IMR-90 (cell line): Measurements from ENCODE around the gene PBX4. TPM values are rescaled to one million over a fixed set of nuclear protein-coding genes. Genes with fewer than 3 reads are reported as not detected.

Source experiments
- ATAC-seq: fragments of 200-7000 bp; cut with Tn5 transposase; 2 replicates; pipeline ENCODE4 v1.9.1; 2020; ENCODE audit warnings: low read depth, mild to moderate bottlenecking, moderate library complexity
- BruUV-seq: library from RNA; stranded (reverse); fragments of 400-500 nt; replicated peaks from 2 replicates; lab custom pipeline; 2021; lab: Mats Ljungman, UMichigan
- CTCF ChIA-PET: fragments of 300-600 bp; formaldehyde crosslinking; extraction: SDS; loops from one replicate; lab custom pipeline; 2021; ENCODE audit warnings: antibody characterized with exemption; lab: Yijun Ruan, JAX
- POLR2A ChIA-PET: fragments of 300-600 bp; sonication (Branson Sonifier 250); formaldehyde crosslinking; loops from one replicate; lab custom pipeline; 2022; ENCODE audit warnings: antibody characterized with exemption; ENCODE audit not compliant: unreplicated experiment; lab: Charles Lee
- DNase-seq: peaks from one replicate; pipeline ENCODE4 v3.0.0; 2013
- H2AFZ ChIP-seq: replicated peaks from 2 replicates; pipeline ENCODE3; 2013; ENCODE audit warnings: low read length, mild to moderate bottlenecking; ENCODE audit not compliant: poor library complexity
- H2AK5ac ChIP-seq: 2 replicates; pipeline ENCODE4 v1.6.1; 2013; ENCODE audit warnings: low read depth, low read length, inconsistent platforms
- H2AK9ac ChIP-seq: replicated peaks from 2 replicates; pipeline ENCODE3; 2013; ENCODE audit warnings: mild to moderate bottlenecking, low read depth, low read length, moderate library complexity; ENCODE audit not compliant: poor library complexity
- H2BK120ac ChIP-seq: 2 replicates; pipeline ENCODE4 v1.6.1; 2013; ENCODE audit warnings: low read depth, low read length, inconsistent platforms
- H2BK15ac ChIP-seq: 3 replicates; pipeline ENCODE4 v1.6.1; 2013; ENCODE audit warnings: low read depth, low read length, inconsistent platforms
- H2BK20ac ChIP-seq: 2 replicates; pipeline ENCODE4 v1.6.1; 2013; ENCODE audit warnings: low read depth, mild to moderate bottlenecking, inconsistent platforms, low read length, moderate library complexity
- H2BK5ac ChIP-seq: 2 replicates; pipeline ENCODE4 v1.6.1; 2013; ENCODE audit warnings: mild to moderate bottlenecking, low read depth, low read length, inconsistent platforms; ENCODE audit not compliant: poor library complexity, severe bottlenecking
- H3K14ac ChIP-seq: replicated peaks from 2 replicates; pipeline ENCODE4 v1.6.1; 2013; ENCODE audit warnings: low read depth, low read length, inconsistent platforms
- H3K18ac ChIP-seq: 2 replicates; pipeline ENCODE4 v1.6.1; 2013; ENCODE audit warnings: low read depth, low read length, control low read depth
- H3K23ac ChIP-seq: 2 replicates; pipeline ENCODE4 v1.6.1; 2013; ENCODE audit warnings: low read depth, low read length, inconsistent platforms
- H3K27ac ChIP-seq: 2 replicates; pipeline ENCODE4 v1.5.1; 2013; ENCODE audit warnings: mild to moderate bottlenecking, control low read depth, low read length; ENCODE audit not compliant: insufficient read depth
- H3K27me3 ChIP-seq: 2 replicates; pipeline ENCODE4 v1.6.1; 2013; ENCODE audit warnings: low read length; ENCODE audit not compliant: control insufficient read depth, insufficient read depth
- H3K36me3 ChIP-seq: 2 replicates; pipeline ENCODE4 v1.6.1; 2013; ENCODE audit warnings: low read length, mixed read lengths; ENCODE audit not compliant: control insufficient read depth, insufficient read depth
- H3K4ac ChIP-seq: 2 replicates; pipeline ENCODE4 v1.6.1; 2013; ENCODE audit warnings: low read depth, low read length, inconsistent platforms
- H3K4me1 ChIP-seq: 2 replicates; pipeline ENCODE4 v1.6.1; 2013; ENCODE audit warnings: low read length, mixed read lengths; ENCODE audit not compliant: control insufficient read depth, insufficient read depth
- H3K4me2 ChIP-seq: 2 replicates; pipeline ENCODE4 v1.6.1; 2013; ENCODE audit warnings: low read depth, mild to moderate bottlenecking, control low read depth, low read length, moderate library complexity
- H3K4me3 ChIP-seq: 2 replicates; pipeline ENCODE4 v1.5.1; 2013; ENCODE audit warnings: low read depth, mild to moderate bottlenecking, control low read depth, low read length, moderate library complexity; ENCODE audit not compliant: insufficient read depth
- H3K56ac ChIP-seq: 2 replicates; pipeline ENCODE4 v1.6.1; 2013; ENCODE audit warnings: low read length, inconsistent platforms; ENCODE audit not compliant: insufficient read depth; ENCODE audit errors: extremely low read depth
- H3K79me1 ChIP-seq, 2 experiments: 2 replicates each; pipeline ENCODE4 v1.6.1; 2013; ENCODE audit warnings: low read length in 2 of 2, inconsistent platforms in 1 of 2, low read depth in 1 of 2
- H3K9ac ChIP-seq: 2 replicates; pipeline ENCODE4 v1.6.1; 2013; ENCODE audit warnings: low read depth, low read length, control low read depth
- H3K9me1 ChIP-seq: 2 replicates; pipeline ENCODE4 v1.6.1; 2013; ENCODE audit warnings: low read length, inconsistent platforms; ENCODE audit not compliant: insufficient read depth
- H3K9me3 ChIP-seq: 2 replicates; pipeline ENCODE4 v1.6.1; 2013; ENCODE audit warnings: low read length; ENCODE audit not compliant: control insufficient read depth, insufficient read depth
- H4K20me1 ChIP-seq: 2 replicates; pipeline ENCODE4 v1.6.1; 2013; ENCODE audit warnings: low read length, inconsistent platforms; ENCODE audit not compliant: insufficient read depth
- H4K5ac ChIP-seq: 2 replicates; pipeline ENCODE4 v1.6.1; 2013; ENCODE audit warnings: mild to moderate bottlenecking, low read depth, low read length, control low read depth
- H4K8ac ChIP-seq, 2 experiments: 2 replicates each; pipeline ENCODE4 v1.6.1; 2013; ENCODE audit warnings: low read depth in 2 of 2, low read length in 2 of 2, control low read depth in 1 of 2, inconsistent platforms in 1 of 2
- H4K91ac ChIP-seq: 2 replicates; pipeline ENCODE4 v1.6.1; 2013; ENCODE audit warnings: low read depth, low read length, inconsistent platforms; ENCODE audit not compliant: insufficient read depth
- BHLHE40 ChIP-seq: fragments of 150-350 bp; IDR thresholded peaks from 2 replicates; pipeline ENCODE4 v1.6.1; 2016; ENCODE audit warnings: mild to moderate bottlenecking, low read depth, low read length
- CEBPB ChIP-seq: IDR thresholded peaks from 2 replicates; pipeline ENCODE4 v1.6.1; 2012; ENCODE audit warnings: low read depth, low read length, improper control_type of control experiment
- CHD1 ChIP-seq: IDR thresholded peaks from 2 replicates; pipeline ENCODE4 v1.6.1; 2012; ENCODE audit warnings: low read depth, low read length, improper control_type of control experiment
- FOS ChIP-seq: fragments of 150-350 bp; IDR thresholded peaks from 2 replicates; pipeline ENCODE4 v1.6.1; 2016; ENCODE audit warnings: low read depth, low read length
- MAFK ChIP-seq: IDR thresholded peaks from 2 replicates; pipeline ENCODE4 v1.6.1; 2012; ENCODE audit warnings: low read depth, low read length, improper control_type of control experiment
- MAZ ChIP-seq: IDR thresholded peaks from 2 replicates; pipeline ENCODE4 v1.6.1; 2012; ENCODE audit warnings: low read depth, mild to moderate bottlenecking, low read length, improper control_type of control experiment, moderate library complexity, borderline replicate concordance
- MXI1 ChIP-seq: IDR thresholded peaks from 2 replicates; pipeline ENCODE4 v1.6.1; 2012; ENCODE audit warnings: low read depth, mild to moderate bottlenecking, low read length, moderate library complexity, borderline replicate concordance
- NFE2L2 ChIP-seq: fragments of 150-350 bp; IDR thresholded peaks from 2 replicates; pipeline ENCODE4 v1.6.1; 2016; ENCODE audit warnings: low read depth, mild to moderate bottlenecking, low read length
- POLR2A ChIP-seq: IDR thresholded peaks from 2 replicates; pipeline ENCODE4 v1.6.1; 2012; ENCODE audit warnings: mild to moderate bottlenecking, low read depth, low read length
- RAD21 ChIP-seq: IDR thresholded peaks from 2 replicates; pipeline ENCODE4 v1.6.1; 2012; ENCODE audit warnings: low read length, improper control_type of control experiment
- RCOR1 ChIP-seq: IDR thresholded peaks from 2 replicates; pipeline ENCODE4 v1.6.1; 2012; ENCODE audit warnings: mild to moderate bottlenecking, low read length, improper control_type of control experiment; ENCODE audit not compliant: insufficient replicate concordance
- RFX5 ChIP-seq: IDR thresholded peaks from 2 replicates; pipeline ENCODE4 v1.8.0; 2012; ENCODE audit warnings: low read depth, mild to moderate bottlenecking, low read length, moderate library complexity
- SMC3 ChIP-seq: fragments of 150-350 bp; IDR thresholded peaks from 2 replicates; pipeline ENCODE4 v1.6.1; 2016; ENCODE audit warnings: low read depth, mild to moderate bottlenecking, antibody characterized with exemption, low read length, moderate library complexity
- USF2 ChIP-seq: fragments of 150-350 bp; IDR thresholded peaks from 2 replicates; pipeline ENCODE4 v1.6.1; 2017; ENCODE audit warnings: mild to moderate bottlenecking, antibody characterized with exemption, low read length, low read depth
- WGBS, 2 experiments: methylation state at CpG; one replicate each; pipeline versions ENCODE4 v1.1.5 to v1.1.7; 2013; ENCODE audit warnings: missing lambda C conversion rate in 2 of 2; ENCODE audit not compliant: insufficient read length in 1 of 2; ENCODE audit errors: extremely low coverage in 2 of 2; 5-methylcytosine and 5-hydroxymethylcytosine counted together
- dilution Hi-C: fragments of 300-500 bp; cut with HindIII; formaldehyde crosslinking; loops from one replicate; pipeline ENCODE4 v1.14.3; 2018; ENCODE audit warnings: low sequenced_read_pairs; ENCODE audit not compliant: unreplicated experiment
- in situ Hi-C: fragments of 300-500 bp; cut with MboI; formaldehyde crosslinking; loops from 3 replicates; pipeline ENCODE4 v1.14.3; 2019; ENCODE audit warnings: low sequenced_read_pairs, inconsistent platforms, mixed read lengths
- intact Hi-C: fragments of 100-400 bp; cut with micrococcal nuclease; formaldehyde crosslinking; loops from 2 replicates; pipeline ENCODE4 v1.10.0; 2022
- polyA plus RNA-seq, 3 experiments: library from polyadenylated mRNA; depleted of rRNA; stranded (reverse); fragments of >200 nt; gene quantifications; 2 replicates each; pipeline ENCODE4 v1.2.3, GENCODE V29; 2012; ENCODE audit warnings: low replicate concordance in 1 of 3
- total RNA-seq: library from RNA; depleted of rRNA; stranded (reverse); fragments of >200 nt; gene quantifications from 2 replicates; pipeline ENCODE4 v1.2.3, GENCODE V29; 2012
- TF ChIP-seq, protein P1 (sequence below): fragments of 150-350 bp; IDR thresholded peaks from 2 replicates; pipeline ENCODE4 v1.6.1; 2016; ENCODE audit warnings: low read depth, mild to moderate bottlenecking, low read length, moderate library complexity, borderline replicate concordance

The PBX4 gene
- total and polyA plus RNA-seq, 2 of the 4 experiments (the other 2 are of a cell fraction) = 0.90 to 2.9 TPM

- intact Hi-C loops = no loop called here
- no peak overlapping the region for H2BK20ac ChIP-seq
- no peak overlapping the region for H3K14ac ChIP-seq
- no peak overlapping the region for H4K8ac ChIP-seq
- H3K4me3 ChIP-seq = no peak overlapping the region
- H2AK9ac ChIP-seq = no peak overlapping the region
- POLR2A ChIA-PET = no interaction called here
- no peak overlapping the region for H3K9ac ChIP-seq
- no peak overlapping the region for H2AFZ ChIP-seq
- no peaks in the 10 kb centered on the region for H3K79me1 ChIP-seq
- H3K4me1 ChIP-seq = no peaks in the 10 kb centered on the region
- no peak overlapping the region for H2AK5ac ChIP-seq
- H3K56ac ChIP-seq = no peak overlapping the region
- H4K20me1 ChIP-seq = no peaks in the 10 kb centered on the region
- no peaks in the 10 kb centered on the region for H3K9me3 ChIP-seq
- DNase-seq = no peak
- BruUV-seq = no TSS peak
- H3K9me1 ChIP-seq = no peaks in the 10 kb centered on the region
- no peak overlapping the region for H3K4me2 ChIP-seq
- H2BK5ac ChIP-seq = no peak overlapping the region
- dilution Hi-C loops = no loop called here
- H2BK15ac ChIP-seq = no peak overlapping the region
- CTCF ChIA-PET = no interaction called here
- no peak overlapping the region for H3K23ac ChIP-seq
- no peak overlapping the region for H3K4ac ChIP-seq
- no peak overlapping the region for H2BK120ac ChIP-seq
- no peak overlapping the region for H4K91ac ChIP-seq
- no peak overlapping the region for H3K27ac ChIP-seq
- H4K5ac ChIP-seq = no peak overlapping the region
- H3K18ac ChIP-seq = no peak overlapping the region
- in situ Hi-C loops = no loop called here
- WGBS, 2 experiments = 91% methylated on average over 13 of the region's 25 CpGs; no CpG with 5 or more reads in 1 of the 2 experiments
- no peaks in the 10 kb centered on the region for H3K27me3 ChIP-seq
- no peak for ATAC-seq
- no peaks in the 10 kb centered on the region for H3K36me3 ChIP-seq
- TF ChIP-seq, protein P1, sequence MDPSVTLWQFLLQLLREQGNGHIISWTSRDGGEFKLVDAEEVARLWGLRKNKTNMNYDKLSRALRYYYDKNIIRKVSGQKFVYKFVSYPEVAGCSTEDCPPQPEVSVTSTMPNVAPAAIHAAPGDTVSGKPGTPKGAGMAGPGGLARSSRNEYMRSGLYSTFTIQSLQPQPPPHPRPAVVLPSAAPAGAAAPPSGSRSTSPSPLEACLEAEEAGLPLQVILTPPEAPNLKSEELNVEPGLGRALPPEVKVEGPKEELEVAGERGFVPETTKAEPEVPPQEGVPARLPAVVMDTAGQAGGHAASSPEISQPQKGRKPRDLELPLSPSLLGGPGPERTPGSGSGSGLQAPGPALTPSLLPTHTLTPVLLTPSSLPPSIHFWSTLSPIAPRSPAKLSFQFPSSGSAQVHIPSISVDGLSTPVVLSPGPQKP = no peak
- TF ChIP-seq CEBPB (no peak), SMC3 (no peak), NFE2L2 (no peak), FOS (no peak), MAFK (no peak), RAD21 (no peak), CHD1 (no peak), MXI1 (no peak), RCOR1 (no peak), BHLHE40 (no peak), MAZ (no peak), RFX5 (no peak), POLR2A (no peak), USF2 (no peak)
These were observed 38.7 kb downstream of the PBX4 start for GRCh38 chr19:19579533-19580361.
